Keratinocyte (primary cell): ENCODE data around the gene DHRS4. TPM values are rescaled to one million over a fixed set of nuclear protein-coding genes. Genes with fewer than 3 reads are reported as not detected.

ENCODE experiments used
- DNase-seq: peaks from one replicate; pipeline ENCODE4 v3.0.0-alpha.2; 2011; ENCODE audit warnings: low read depth, missing footprints, low spot score
- FAIRE-seq: peaks from 2 replicates; lab custom pipeline; 2011; peaks lifted over from hg19 to GRCh38; lab: Jason Lieb, UNC
- H2AFZ ChIP-seq: 2 replicates; pipeline ENCODE4 v1.6.0; 2012; ENCODE audit warnings: low read length, control low read depth, inconsistent platforms; ENCODE audit not compliant: control insufficient read depth
- H3K27ac ChIP-seq: 2 replicates; pipeline ENCODE4 v1.5.1; 2011; ENCODE audit warnings: low read length; ENCODE audit not compliant: control insufficient read depth, insufficient read depth
- H3K27me3 ChIP-seq: 3 replicates; pipeline ENCODE4 v1.6.0; 2011; ENCODE audit warnings: low read length; ENCODE audit not compliant: control insufficient read depth, insufficient read depth; ENCODE audit errors: extremely low read depth
- H3K36me3 ChIP-seq, 2 experiments: 2 replicates in 1 of 2; 3 replicates in 1 of 2; pipeline ENCODE4 v1.5.1; 2011; ENCODE audit warnings: low read length in 2 of 2, mild to moderate bottlenecking in 1 of 2; ENCODE audit not compliant: control insufficient read depth in 2 of 2, insufficient read depth in 2 of 2; ENCODE audit errors: extremely low read depth in 1 of 2
- H3K4me1 ChIP-seq: 3 replicates; pipeline ENCODE4 v1.5.1; 2011; ENCODE audit warnings: low read length; ENCODE audit not compliant: control insufficient read depth, insufficient read depth; ENCODE audit errors: extremely low read depth
- H3K4me2 ChIP-seq: 3 replicates; pipeline ENCODE4 v1.6.0; 2011; ENCODE audit warnings: low read depth, low read length; ENCODE audit not compliant: control insufficient read depth, insufficient read depth; ENCODE audit errors: extremely low read depth
- H3K4me3 ChIP-seq, 3 experiments: fragments of 200-600 bp in 1 of 3; sonication (generic) in 1 of 3; 2 replicates in 2 of 3; 3 replicates in 1 of 3; pipeline ENCODE4 v1.5.1; 2011 to 2016; ENCODE audit warnings: low read length in 3 of 3, mild to moderate bottlenecking in 3 of 3, control low read depth in 2 of 3, inconsistent platforms in 1 of 3, low read depth in 1 of 3, mixed read lengths in 1 of 3, mixed run types in 1 of 3, moderate library complexity in 1 of 3; ENCODE audit not compliant: control insufficient read depth in 2 of 3, insufficient read depth in 2 of 3; ENCODE audit errors: extremely low read depth in 1 of 3
- H3K79me2 ChIP-seq: 2 replicates; pipeline ENCODE4 v1.6.0; 2012; ENCODE audit warnings: low read length; ENCODE audit not compliant: control insufficient read depth, insufficient read depth
- H3K9ac ChIP-seq: 3 replicates; pipeline ENCODE4 v1.6.0; 2011; ENCODE audit warnings: low read length; ENCODE audit not compliant: control insufficient read depth, insufficient read depth; ENCODE audit errors: extremely low read depth
- H3K9me1 ChIP-seq: 3 replicates; pipeline ENCODE4 v1.6.0; 2011; ENCODE audit warnings: low read length; ENCODE audit not compliant: control insufficient read depth, insufficient read depth; ENCODE audit errors: extremely low read depth
- H3K9me3 ChIP-seq: 2 replicates; pipeline ENCODE4 v1.5.1; 2012; ENCODE audit warnings: low read depth, low read length; ENCODE audit not compliant: control insufficient read depth
- H4K20me1 ChIP-seq: 3 replicates; pipeline ENCODE4 v1.6.0; 2011; ENCODE audit warnings: low read length; ENCODE audit not compliant: control insufficient read depth, insufficient read depth; ENCODE audit errors: extremely low read depth
- EZH2 ChIP-seq: IDR thresholded peaks from one replicate; pipeline ENCODE4 v1.6.1; 2012; ENCODE audit warnings: inconsistent platforms, mild to moderate bottlenecking, low read length, moderate library complexity
- dilution Hi-C: fragments of 300-500 bp; cut with MboI; formaldehyde crosslinking; loops from one replicate; pipeline ENCODE4 v1.7.0; 2020; ENCODE audit warnings: low sequenced_read_pairs; ENCODE audit not compliant: extremely low pct_ligation_motif_present
- polyA minus RNA-seq, 3 experiments: library from RNA; depleted of rRNA, polyadenylated mRNA; stranded (reverse); fragments of >200 nt; gene quantifications; 1 replicate in 1 of 3; 2 replicates in 1 of 3; 3 replicates in 1 of 3; pipeline ENCODE4 v1.2.3, GENCODE V29; 2011
- polyA plus RNA-seq, 5 experiments: library from polyadenylated mRNA; depleted of rRNA in 3 of 5; stranded (reverse) in 3 of 5; stranded (forward) in 1 of 5; unstranded in 1 of 5; fragments of >200 nt; gene quantifications; 1 replicate in 1 of 5; 2 replicates in 3 of 5; 3 replicates in 1 of 5; pipeline versions ENCODE4 v1.2.1 to v1.2.3, GENCODE V29; 2011 to 2012; ENCODE audit warnings: missing spikeins in 2 of 5, low read depth in 1 of 5, low replicate concordance in 1 of 5
- TF ChIP-seq, protein P1 (sequence below), 3 experiments: IDR thresholded peaks in 1 of 3; conservative IDR thresholded peaks in 1 of 3; optimal IDR thresholded peaks in 1 of 3; 2 replicates in 2 of 3; 3 replicates in 1 of 3; pipeline versions ENCODE3 to v1.5.1; 2011; ENCODE audit warnings: low read length in 3 of 3, mild to moderate bottlenecking in 3 of 3, moderate library complexity in 2 of 3, control low read depth in 1 of 3, inconsistent platforms in 1 of 3; ENCODE audit not compliant: insufficient read depth in 2 of 3; ENCODE audit errors: extremely low read depth in 1 of 3

The DHRS4 gene
- polyA plus RNA-seq (21.2 to 28.3 TPM (median 22.8 TPM) in 3 replicates), polyA minus RNA-seq (6.1 to 10.1 TPM (median 9.5 TPM) in 3 replicates)
- 64.6 TPM for polyA plus RNA-seq (2011; ENCODE audit: low read depth)
- polyA plus RNA-seq (2011; cell fraction: cytosol; rRNA removed), result 21.7 and 34.0 TPM in 2 replicates
- 22.6 and 26.9 TPM in 2 replicates for polyA plus RNA-seq (2011; cell fraction: nucleus; rRNA removed)
- polyA plus RNA-seq (2012; ENCODE audit: low replicate concordance), result 33.7 and 37.3 TPM in 2 replicates
- polyA minus RNA-seq (2011; cell fraction: cytosol; rRNA and poly(A)+ RNA removed), result 17.8 TPM
- polyA minus RNA-seq (2011; cell fraction: nucleus; rRNA and poly(A)+ RNA removed), result 4.7 and 5.0 TPM in 2 replicates

DNA sequence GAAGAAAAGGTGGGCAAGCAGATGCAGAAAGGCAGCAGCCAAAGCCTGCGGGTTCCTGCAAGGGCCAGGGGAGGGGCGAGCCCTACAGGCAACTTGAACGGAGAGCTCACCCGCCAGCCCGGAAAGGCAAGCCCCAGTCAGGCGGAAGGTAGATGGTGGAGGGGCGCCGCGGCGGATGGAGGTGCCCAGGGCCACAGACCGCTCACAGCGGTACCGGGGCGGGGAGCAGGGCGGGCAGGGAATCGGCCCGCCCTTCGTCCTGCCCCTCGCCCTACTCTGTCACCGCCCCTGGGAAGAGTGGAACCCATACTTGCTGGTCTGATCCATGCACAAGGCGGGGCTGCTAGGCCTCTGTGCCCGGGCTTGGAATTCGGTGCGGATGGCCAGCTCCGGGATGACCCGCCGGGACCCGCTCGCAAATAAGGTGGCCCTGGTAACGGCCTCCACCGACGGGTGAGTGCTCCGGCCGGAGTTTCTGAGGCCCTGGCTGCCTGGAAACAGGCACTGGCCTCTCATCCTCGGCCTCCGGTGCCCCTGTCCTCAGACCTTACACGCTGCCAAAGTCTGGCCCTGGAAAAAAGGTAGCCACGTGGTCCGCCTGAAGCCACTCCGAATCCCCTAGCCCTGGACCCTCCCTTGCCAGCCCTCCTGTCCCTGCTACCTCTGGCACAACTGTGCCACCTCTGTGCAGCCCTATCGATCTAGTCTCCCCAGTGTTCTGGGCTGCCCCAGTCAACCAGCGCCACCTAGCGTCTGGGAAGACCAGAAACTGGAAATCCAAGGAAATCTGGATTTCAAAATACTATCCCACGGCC lies at the start of gene DHRS4:
Gene DHRS4, plus strand, starts transcription at position 307 of the 815 bp plus-strand sequence. Its CDS starts 19 bp downstream, at position 326.
- TF ChIP-seq EZH2, result no peak
- TF ChIP-seq, protein P1, sequence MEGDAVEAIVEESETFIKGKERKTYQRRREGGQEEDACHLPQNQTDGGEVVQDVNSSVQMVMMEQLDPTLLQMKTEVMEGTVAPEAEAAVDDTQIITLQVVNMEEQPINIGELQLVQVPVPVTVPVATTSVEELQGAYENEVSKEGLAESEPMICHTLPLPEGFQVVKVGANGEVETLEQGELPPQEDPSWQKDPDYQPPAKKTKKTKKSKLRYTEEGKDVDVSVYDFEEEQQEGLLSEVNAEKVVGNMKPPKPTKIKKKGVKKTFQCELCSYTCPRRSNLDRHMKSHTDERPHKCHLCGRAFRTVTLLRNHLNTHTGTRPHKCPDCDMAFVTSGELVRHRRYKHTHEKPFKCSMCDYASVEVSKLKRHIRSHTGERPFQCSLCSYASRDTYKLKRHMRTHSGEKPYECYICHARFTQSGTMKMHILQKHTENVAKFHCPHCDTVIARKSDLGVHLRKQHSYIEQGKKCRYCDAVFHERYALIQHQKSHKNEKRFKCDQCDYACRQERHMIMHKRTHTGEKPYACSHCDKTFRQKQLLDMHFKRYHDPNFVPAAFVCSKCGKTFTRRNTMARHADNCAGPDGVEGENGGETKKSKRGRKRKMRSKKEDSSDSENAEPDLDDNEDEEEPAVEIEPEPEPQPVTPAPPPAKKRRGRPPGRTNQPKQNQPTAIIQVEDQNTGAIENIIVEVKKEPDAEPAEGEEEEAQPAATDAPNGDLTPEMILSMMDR (optimal IDR thresholded peaks at IDR 0.05 in 1 of 3, IDR thresholded peaks at IDR 0.05 in 1 of 3, conservative IDR thresholded peaks at IDR 0.05 in 1 of 3; ENCODE audit: extremely low read depth in 1 of 3, insufficient read depth in 2 of 3, low read length in 3 of 3), result peak; percentile 73 to 91 (median 88)
- Histone ChIP-seq H3K27ac (peak within 1 kb of the TSS; percentile 63), H3K9me3 (no peaks in the 10 kb centered on the region), H2AFZ (peak within 1 kb of the TSS; percentile 80), H3K36me3 (no peaks in the 10 kb centered on the region), H3K4me1 (peaks cover 7% of the 10 kb centered on the region), H3K27me3 (no peaks in the 10 kb centered on the region), H3K9ac (peak within 1 kb of the TSS; percentile 85), H3K9me1 (no peaks in the 10 kb centered on the region), H4K20me1 (no peaks in the 10 kb centered on the region), H3K79me2 (no peaks in the 10 kb centered on the region), H3K4me3 (peak within 1 kb of the TSS; percentile 80 to 90 (median 81)), H3K4me2 (peak within 1 kb of the TSS; percentile 76)
- DNase-seq, result peak; percentile 46
- no peak for FAIRE-seq
- dilution Hi-C loops, result no loop called here

DNA sequence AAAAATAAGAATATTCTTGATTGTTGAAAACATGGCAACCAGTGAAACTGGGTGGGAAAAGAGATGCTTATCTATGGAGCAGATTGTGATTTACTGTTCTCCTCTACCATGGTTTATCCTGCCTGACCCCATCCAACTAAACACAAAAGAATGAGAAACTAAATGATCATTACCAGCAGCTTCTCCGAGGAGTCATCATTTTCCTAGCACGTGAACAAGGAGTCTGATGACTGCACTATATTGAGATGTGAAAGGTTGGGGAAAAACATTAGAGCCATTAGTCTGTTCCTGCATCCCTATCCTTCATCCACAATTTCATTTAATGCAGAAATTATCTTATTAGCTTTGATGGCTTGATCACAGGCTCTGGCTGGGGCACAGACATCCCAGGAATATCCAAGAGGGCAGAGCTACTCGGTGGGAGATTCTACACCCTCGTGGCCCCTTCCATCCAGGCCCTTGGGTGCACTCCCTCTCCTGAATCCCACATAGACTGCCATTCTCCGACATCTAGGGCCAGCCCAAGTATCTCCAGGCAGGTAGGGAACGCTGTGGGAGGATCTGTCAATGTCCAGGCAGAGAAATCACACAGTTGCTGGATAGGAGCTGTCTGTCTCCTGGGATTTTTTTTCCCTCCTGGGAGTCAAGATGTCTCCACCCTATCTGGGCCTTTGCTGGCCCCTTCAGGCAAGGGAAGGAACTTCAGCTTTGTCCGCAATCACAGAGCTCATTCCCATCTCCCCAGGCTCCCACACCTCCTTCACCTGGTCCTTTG lies 43.3 kb upstream of the DHRS4 start:
- DNase-seq, result no peak
- dilution Hi-C loops, result no loop called here
- Histone ChIP-seq H3K4me1 (no peaks in the 10 kb centered on the region), H3K36me3 (no peaks in the 10 kb centered on the region), H3K9me3 (no peaks in the 10 kb centered on the region), H3K27me3 (peaks cover 3% of the 10 kb centered on the region), H3K79me2 (no peaks in the 10 kb centered on the region), H3K9me1 (no peaks in the 10 kb centered on the region), H4K20me1 (no peaks in the 10 kb centered on the region), H3K27ac (no peak overlapping the region), H3K4me3 (no peak overlapping the region), H3K4me2 (no peak overlapping the region), H2AFZ (no peak overlapping the region), H3K9ac (no peak overlapping the region)
- FAIRE-seq, result peak; percentile 32
- TF ChIP-seq, protein P1 (optimal IDR thresholded peaks at IDR 0.05 in 1 of 3, IDR thresholded peaks at IDR 0.05 in 1 of 3, conservative IDR thresholded peaks at IDR 0.05 in 1 of 3; ENCODE audit: extremely low read depth in 1 of 3, insufficient read depth in 2 of 3, low read length in 3 of 3), result peak; percentile 83 to 96 (median 93)
- TF ChIP-seq EZH2, result no peak
